OCI-LY7 (cell line): Measurements from ENCODE around the gene ZBTB16. TPM values are rescaled to one million over a fixed set of nuclear protein-coding genes. Genes with fewer than 3 reads are reported as not detected.

ENCODE experiments used
- BruUV-seq: library from RNA; stranded (reverse); fragments of 400-500 nt; replicated peaks from 2 replicates; lab custom pipeline; 2021; lab: Mats Ljungman, UMichigan
- CTCF ChIA-PET: fragments of 300-600 bp; sonication (Branson Sonifier 250); formaldehyde crosslinking; loops from one replicate; lab custom pipeline; 2022; ENCODE audit warnings: antibody characterized with exemption; ENCODE audit not compliant: unreplicated experiment; lab: Charles Lee
- POLR2A ChIA-PET: fragments of 300-600 bp; sonication (Branson Sonifier 250); formaldehyde crosslinking; loops from one replicate; lab custom pipeline; 2022; ENCODE audit warnings: antibody characterized with exemption; lab: Charles Lee
- DNase-seq: peaks from one replicate; pipeline ENCODE4 v3.0.0-alpha.2; 2015; ENCODE audit warnings: low spot score
- H2AFZ ChIP-seq: fragments of 200-600 bp; sonication (generic), shearing (Covaris generic); 2 replicates; pipeline ENCODE4 v1.6.1; 2014; ENCODE audit warnings: mild to moderate bottlenecking, antibody characterized with exemption, low read length, moderate library complexity
- H3K27ac ChIP-seq: fragments of 200-600 bp; sonication (generic); 2 replicates; pipeline ENCODE4 v1.5.1; 2014; ENCODE audit warnings: mixed run types, low read depth, mild to moderate bottlenecking, moderate library complexity, low read length, inconsistent platforms; ENCODE audit not compliant: poor library complexity, severe bottlenecking
- H3K36me3 ChIP-seq: fragments of 200-600 bp; sonication (generic); 2 replicates; pipeline ENCODE4 v1.6.1; 2014; ENCODE audit warnings: mild to moderate bottlenecking, antibody characterized with exemption, low read length, moderate library complexity, mixed read lengths; ENCODE audit not compliant: insufficient read depth
- H3K4me1 ChIP-seq: fragments of 200-600 bp; sonication (generic); 2 replicates; pipeline ENCODE4 v1.5.1; 2014; ENCODE audit warnings: mild to moderate bottlenecking, low read length; ENCODE audit not compliant: insufficient read depth, poor library complexity, severe bottlenecking
- H3K4me2 ChIP-seq: fragments of 200-600 bp; sonication (generic); 2 replicates; pipeline ENCODE4 v1.6.1; 2014; ENCODE audit warnings: mild to moderate bottlenecking, low read length
- H3K4me3 ChIP-seq: fragments of 200-600 bp; sonication (generic); 2 replicates; pipeline ENCODE4 v1.5.1; 2014; ENCODE audit warnings: mild to moderate bottlenecking, low read depth, low read length; ENCODE audit not compliant: poor library complexity, severe bottlenecking
- H3K79me2 ChIP-seq: fragments of 200-600 bp; sonication (generic); 2 replicates; pipeline ENCODE4 v1.6.1; 2016; ENCODE audit warnings: low read depth, mild to moderate bottlenecking, low read length, moderate library complexity, mixed read lengths; ENCODE audit not compliant: insufficient read depth
- H3K9me2 ChIP-seq: fragments of 200-600 bp; sonication (generic); 2 replicates; pipeline ENCODE4 v1.6.1; 2016; ENCODE audit warnings: mild to moderate bottlenecking, low read length, mixed read lengths; ENCODE audit not compliant: insufficient read depth
- H3K9me3 ChIP-seq: fragments of 200-600 bp; sonication (generic); 2 replicates; pipeline ENCODE4 v1.6.1; 2014; ENCODE audit warnings: mild to moderate bottlenecking, mixed run types, low read length, mixed read lengths
- H4K20me1 ChIP-seq: fragments of 200-600 bp; sonication (generic); 2 replicates; pipeline ENCODE4 v1.6.1; 2014; ENCODE audit warnings: mild to moderate bottlenecking, antibody characterized with exemption, low read length, moderate library complexity, mixed read lengths; ENCODE audit not compliant: insufficient read depth
- EZH2phosphoT487 ChIP-seq: fragments of 200-600 bp; sonication (generic); IDR thresholded peaks from 2 replicates; pipeline ENCODE4 v1.6.1; 2018; ENCODE audit warnings: low read depth, borderline replicate concordance, mild to moderate bottlenecking, mixed run types, antibody characterized with exemption, low read length, moderate library complexity, mixed read lengths
- intact Hi-C: fragments of 100-400 bp; cut with micrococcal nuclease; formaldehyde crosslinking; loops from one replicate; pipeline ENCODE4 v1.10.0; 2022; ENCODE audit not compliant: unreplicated experiment
- total RNA-seq, 2 experiments: library from RNA; depleted of rRNA in 1 of 2; stranded (reverse); fragments of >200 nt in 1 of 2; shearing (Covaris generic) in 1 of 2; gene quantifications; 2 replicates each; pipeline ENCODE4 v1.2.3, GENCODE V29; 2014 to 2022
- TF ChIP-seq, protein P1 (sequence below): fragments of 200-600 bp; sonication (generic); conservative IDR thresholded peaks from 2 replicates; pipeline ENCODE4 v1.5.1; 2014; ENCODE audit warnings: mild to moderate bottlenecking, antibody characterized with exemption, low read length, moderate library complexity, mixed read lengths

The ZBTB16 gene
- total RNA-seq, 2 experiments from 2014 or later, result not detected

DNA sequence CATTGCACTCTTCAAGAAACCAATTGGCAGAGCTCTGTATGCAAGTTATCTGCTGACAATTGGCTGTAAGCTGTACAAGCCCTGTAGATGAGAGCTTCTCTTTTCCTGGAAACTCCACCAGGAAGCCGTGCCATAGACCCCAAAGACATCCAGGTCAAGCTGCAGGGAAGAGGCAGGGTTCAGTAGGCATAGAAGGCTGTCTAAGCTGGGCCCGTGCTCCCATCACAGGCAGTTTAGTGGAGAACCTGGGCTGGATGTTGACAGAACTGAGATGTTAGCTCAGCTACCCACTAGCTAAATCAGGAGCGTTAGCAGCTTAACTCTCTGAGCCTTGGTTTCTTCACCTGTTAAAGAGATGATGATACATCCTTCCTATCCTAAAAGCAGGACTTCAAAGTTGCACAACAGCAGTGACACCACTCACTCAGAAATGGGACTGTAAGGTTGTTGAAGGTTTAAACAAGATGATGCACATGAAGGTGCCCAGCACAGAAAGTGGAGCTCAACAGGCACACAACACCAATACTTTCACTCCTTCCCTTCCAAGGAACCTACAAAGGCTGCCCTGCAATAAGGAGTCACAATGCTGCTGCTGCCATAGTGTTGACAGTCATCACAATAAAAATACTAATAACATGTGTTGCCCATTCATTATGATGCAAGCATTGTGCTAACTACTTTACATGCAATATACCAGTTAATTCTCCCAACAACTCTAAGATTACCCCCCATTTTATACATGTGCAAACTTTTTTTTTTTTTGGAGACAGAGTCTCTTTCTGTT lies 115.4 kb downstream of the ZBTB16 start:
- Histone ChIP-seq H3K9me3 (no peaks in the 10 kb centered on the region), H4K20me1 (no peaks in the 10 kb centered on the region), H3K4me1 (peaks cover 37% of the 10 kb centered on the region), H3K36me3 (no peaks in the 10 kb centered on the region), H3K4me2 (no peak overlapping the region), H3K9me2 (no peaks in the 10 kb centered on the region), H3K4me3 (no peak overlapping the region), H2AFZ (no peak overlapping the region), H3K79me2 (no peaks in the 10 kb centered on the region), H3K27ac (no peak overlapping the region)
- BruUV-seq, result no TSS peak
- POLR2A ChIA-PET, result interaction anchor here (0.7 to 1.6 kb wide), 4 partner anchors 9 to 18 kb away, joined by 3 to 4 read pairs (median 4); no protein-coding TSS in a partner anchor
- no peak for TF ChIP-seq EZH2phosphoT487
- TF ChIP-seq, protein P1, sequence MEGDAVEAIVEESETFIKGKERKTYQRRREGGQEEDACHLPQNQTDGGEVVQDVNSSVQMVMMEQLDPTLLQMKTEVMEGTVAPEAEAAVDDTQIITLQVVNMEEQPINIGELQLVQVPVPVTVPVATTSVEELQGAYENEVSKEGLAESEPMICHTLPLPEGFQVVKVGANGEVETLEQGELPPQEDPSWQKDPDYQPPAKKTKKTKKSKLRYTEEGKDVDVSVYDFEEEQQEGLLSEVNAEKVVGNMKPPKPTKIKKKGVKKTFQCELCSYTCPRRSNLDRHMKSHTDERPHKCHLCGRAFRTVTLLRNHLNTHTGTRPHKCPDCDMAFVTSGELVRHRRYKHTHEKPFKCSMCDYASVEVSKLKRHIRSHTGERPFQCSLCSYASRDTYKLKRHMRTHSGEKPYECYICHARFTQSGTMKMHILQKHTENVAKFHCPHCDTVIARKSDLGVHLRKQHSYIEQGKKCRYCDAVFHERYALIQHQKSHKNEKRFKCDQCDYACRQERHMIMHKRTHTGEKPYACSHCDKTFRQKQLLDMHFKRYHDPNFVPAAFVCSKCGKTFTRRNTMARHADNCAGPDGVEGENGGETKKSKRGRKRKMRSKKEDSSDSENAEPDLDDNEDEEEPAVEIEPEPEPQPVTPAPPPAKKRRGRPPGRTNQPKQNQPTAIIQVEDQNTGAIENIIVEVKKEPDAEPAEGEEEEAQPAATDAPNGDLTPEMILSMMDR, result no peak
- CTCF ChIA-PET, result interaction anchor here (0.5 to 1.0 kb wide), 2 partner anchors 14 to 150 kb away, joined by 3 read pairs; no protein-coding TSS in a partner anchor
- DNase-seq, result no peak
- intact Hi-C loops, result no loop called here

DNA sequence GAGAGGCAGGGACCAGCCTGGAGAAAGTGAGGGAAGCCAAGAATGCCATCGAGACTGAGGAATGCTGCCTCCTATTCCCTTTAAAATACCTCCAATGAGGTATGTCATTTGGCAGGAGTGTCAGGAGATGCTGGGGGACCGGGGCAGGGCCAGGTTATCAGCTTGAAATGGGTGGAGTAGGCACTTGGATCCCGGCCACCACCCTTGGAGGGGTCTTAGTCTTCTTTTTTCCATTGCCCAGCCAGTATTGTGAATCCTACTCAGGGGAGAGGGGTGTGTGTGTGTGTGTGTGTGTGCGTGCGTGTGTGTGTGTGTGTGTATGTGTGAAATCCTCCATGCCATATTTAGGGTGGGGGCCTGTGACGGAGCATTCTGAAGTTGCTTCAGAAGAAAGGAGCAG lies 116.2 kb downstream of the ZBTB16 start:
- H3K9me2 ChIP-seq, result no peaks in the 10 kb centered on the region
- peaks cover 43% of the 10 kb centered on the region for H3K4me1 ChIP-seq
- intact Hi-C loops, result no loop called here
- no peaks in the 10 kb centered on the region for H4K20me1 ChIP-seq
- BruUV-seq, result no TSS peak
- no peak overlapping the region for H2AFZ ChIP-seq
- H3K9me3 ChIP-seq, result no peaks in the 10 kb centered on the region
- no peaks in the 10 kb centered on the region for H3K79me2 ChIP-seq
- DNase-seq, result no peak
- H3K36me3 ChIP-seq, result no peaks in the 10 kb centered on the region
- H3K4me2 ChIP-seq, result no peak overlapping the region
- no peak overlapping the region for H3K27ac ChIP-seq
- ChIA-PET POLR2A (interaction anchor here (1.5 kb wide), 1 partner anchor 16 kb away, joined by 4 read pairs; no protein-coding TSS in a partner anchor), CTCF (interaction anchor here (1.0 kb wide), 1 partner anchor 15 kb away, joined by 3 read pairs; no protein-coding TSS in a partner anchor)
- H3K4me3 ChIP-seq, result no peak overlapping the region
- TF ChIP-seq EZH2phosphoT487, result no peak
- TF ChIP-seq, protein P1, result no peak

DNA sequence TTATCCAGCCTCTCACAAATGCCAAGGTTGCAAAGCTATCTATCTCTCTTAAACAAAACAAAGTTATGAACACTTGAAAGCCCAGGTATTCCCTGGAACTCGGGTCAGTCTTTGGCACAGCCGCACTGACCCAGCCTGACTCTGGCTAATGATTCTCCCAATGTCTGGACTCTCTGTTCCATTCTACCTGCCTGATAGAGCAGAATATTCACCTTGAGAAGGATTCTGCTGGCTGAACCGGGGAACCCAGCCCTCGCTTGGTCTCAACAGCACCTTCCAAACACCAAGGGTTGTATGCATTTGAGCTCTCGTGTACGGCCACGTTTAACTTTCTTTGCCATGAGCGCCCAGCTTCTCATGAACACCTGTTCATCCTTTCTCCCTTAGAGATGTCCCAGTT lies 116.8 kb downstream of the ZBTB16 start:
- Histone ChIP-seq H3K27ac (no peak overlapping the region), H3K9me2 (no peaks in the 10 kb centered on the region), H4K20me1 (no peaks in the 10 kb centered on the region), H2AFZ (no peak overlapping the region), H3K4me2 (no peak overlapping the region), H3K4me1 (peaks cover 43% of the 10 kb centered on the region), H3K36me3 (no peaks in the 10 kb centered on the region), H3K79me2 (no peaks in the 10 kb centered on the region), H3K4me3 (no peak overlapping the region), H3K9me3 (no peaks in the 10 kb centered on the region)
- BruUV-seq, result no TSS peak
- ChIA-PET POLR2A (interaction anchor here (0.5 to 1.5 kb wide), 3 partner anchors 16 to 281 kb away, joined by 3 to 4 read pairs (median 4); no protein-coding TSS in a partner anchor), CTCF (no interaction called here)
- DNase-seq, result no peak
- intact Hi-C loops, result no loop called here
- TF ChIP-seq, protein P1, result no peak
- no peak for TF ChIP-seq EZH2phosphoT487
